B cell (primary cell): ENCODE data around the gene PSMG4. TPM values are rescaled to one million over a fixed set of nuclear protein-coding genes. Genes with fewer than 3 reads are reported as not detected.
A peak's percentile ranks its signal among the peaks of the same experiment; 100 is the strongest.

Experiments
- ATAC-seq: fragments of 200-7000 bp; cut with Tn5 transposase; one replicate; pipeline ENCODE4 v1.10.0; 2021; ENCODE audit warnings: low read depth, mild to moderate bottlenecking, moderate number of reproducible peaks, moderate library complexity
- CTCF ChIA-PET: fragments of 350-600 bp; sonication (Branson Sonifier 250); formaldehyde crosslinking; loops from one replicate; lab custom pipeline; 2021; ENCODE audit warnings: antibody characterized with exemption, inconsistent platforms; lab: Charles Lee
- POLR2A ChIA-PET: fragments of 350-600 bp; sonication (Branson Sonifier 250); formaldehyde crosslinking; loops from one replicate; lab custom pipeline; 2021; ENCODE audit warnings: antibody characterized with exemption; lab: Charles Lee
- DNase-seq: peaks from one replicate; pipeline ENCODE4 v3.0.0; 2013
- H2AFZ ChIP-seq: 2 replicates; pipeline ENCODE4 v1.6.1; 2012; ENCODE audit warnings: mild to moderate bottlenecking, low read depth, low read length; ENCODE audit not compliant: insufficient read depth, poor library complexity, severe bottlenecking
- H3K27ac ChIP-seq, 2 donors: 1 replicate in 1 of 2; 2 replicates in 1 of 2; pipeline ENCODE4 v1.5.1; 2012 to 2013; ENCODE audit warnings: low read length in 2 of 2, mild to moderate bottlenecking in 2 of 2, moderate library complexity in 1 of 2
- H3K27me3 ChIP-seq, 4 experiments: fragments of 200-600 bp in 1 of 4; sonication (generic) in 1 of 4; replicated peaks in 1 of 4; 1 replicate in 2 of 4; 2 replicates in 2 of 4; pipeline versions ENCODE4 v1.6.1 to v1.7.0; 2013 to 2016; ENCODE audit warnings: low read length in 3 of 4, mild to moderate bottlenecking in 2 of 4, mixed read lengths in 1 of 4, moderate library complexity in 1 of 4; ENCODE audit not compliant: insufficient read depth in 4 of 4, control insufficient read depth in 3 of 4; ENCODE audit errors: control extremely low read depth in 1 of 4
- H3K36me3 ChIP-seq, 2 experiments: replicated peaks in 1 of 2; 1 replicate in 1 of 2; 2 replicates in 1 of 2; pipeline versions ENCODE4 v1.6.1 to v1.7.1; 2013; ENCODE audit warnings: low read length in 1 of 2; ENCODE audit not compliant: insufficient read depth in 2 of 2, control insufficient read depth in 1 of 2; ENCODE audit errors: control extremely low read depth in 1 of 2, extremely low read depth in 1 of 2
- H3K4me1 ChIP-seq, 2 donors: fragments of 200-600 bp in 1 of 2; sonication (generic) in 1 of 2; 1 replicate in 1 of 2; 2 replicates in 1 of 2; pipeline versions ENCODE4 v1.5.1 to v1.6.1; 2013 to 2017; ENCODE audit warnings: low read length in 2 of 2; ENCODE audit not compliant: control insufficient read depth in 2 of 2, insufficient read depth in 2 of 2
- H3K4me2 ChIP-seq: replicated peaks from 2 replicates; pipeline ENCODE3; 2012; ENCODE audit warnings: mild to moderate bottlenecking, low read depth, low read length; ENCODE audit not compliant: poor library complexity, severe bottlenecking
- H3K4me3 ChIP-seq, 5 experiments: fragments of 200-600 bp in 1 of 5; sonication (generic) in 1 of 5; 1 replicate in 3 of 5; 2 replicates in 2 of 5; pipeline versions ENCODE4 v1.5.1 to v1.7.0; 2011 to 2016; ENCODE audit warnings: low read length in 4 of 5, mild to moderate bottlenecking in 4 of 5, low read depth in 2 of 5, control low read depth in 1 of 5, moderate library complexity in 1 of 5; ENCODE audit not compliant: insufficient read depth in 1 of 5; ENCODE audit errors: control extremely low read depth in 1 of 5, extremely low read depth in 1 of 5
- H3K79me2 ChIP-seq: fragments of 200-600 bp; sonication (generic); one replicate; pipeline ENCODE4 v1.6.0; 2016; ENCODE audit warnings: low read length; ENCODE audit not compliant: control insufficient read depth, insufficient read depth
- H3K9ac ChIP-seq: fragments of 200-600 bp; sonication (generic); 2 replicates; pipeline ENCODE4 v1.6.1; 2017; ENCODE audit warnings: mild to moderate bottlenecking, low read length, moderate library complexity
- H3K9me3 ChIP-seq, 3 donors: one replicate each; pipeline versions ENCODE4 v1.6.1 to v1.7.1; 2013; ENCODE audit warnings: low read length in 2 of 3; ENCODE audit not compliant: control insufficient read depth in 2 of 3, insufficient read depth in 1 of 3; ENCODE audit errors: control extremely low read depth in 1 of 3
- H4K20me1 ChIP-seq: 2 replicates; pipeline ENCODE4 v1.6.0; 2012; ENCODE audit warnings: mild to moderate bottlenecking, low read length; ENCODE audit not compliant: insufficient read depth, control insufficient read depth, poor library complexity, severe bottlenecking
- H3K27ac Mint-ChIP-seq: one replicate; pipeline ENCODE4 v1.8.0; 2021; ENCODE audit warnings: mixed read lengths
- H3K27me3 Mint-ChIP-seq: one replicate; pipeline ENCODE4 v1.8.0; 2021; ENCODE audit warnings: mixed read lengths
- H3K4me1 Mint-ChIP-seq: one replicate; pipeline ENCODE4 v1.8.0; 2021; ENCODE audit warnings: mixed read lengths
- H3K4me3 Mint-ChIP-seq: one replicate; pipeline ENCODE4 v1.8.0; 2021; ENCODE audit warnings: mixed read lengths
- H3K9me3 Mint-ChIP-seq: one replicate; pipeline ENCODE4 v1.8.0; 2022; ENCODE audit warnings: mixed read lengths; ENCODE audit not compliant: insufficient read depth
- EZH2 ChIP-seq: IDR thresholded peaks from 2 replicates; pipeline ENCODE4 v1.6.1; 2012; ENCODE audit warnings: borderline replicate concordance, low read depth, mild to moderate bottlenecking, moderate library complexity, low read length; ENCODE audit not compliant: insufficient read depth, poor library complexity, severe bottlenecking
- WGBS: methylation state at CpG from one replicate; pipeline ENCODE4 v1.1.5; 2013; ENCODE audit warnings: missing lambda C conversion rate; ENCODE audit not compliant: insufficient coverage; 5-methylcytosine and 5-hydroxymethylcytosine counted together
- intact Hi-C: fragments of 100-400 bp; cut with micrococcal nuclease; formaldehyde crosslinking; loops from one replicate; pipeline ENCODE4 v1.10.0; 2022
- polyA minus RNA-seq: library from RNA; depleted of rRNA, polyadenylated mRNA; stranded (reverse); fragments of >200 nt; gene quantifications from 2 replicates; pipeline ENCODE4 v1.2.3, GENCODE V29; 2012
- polyA plus RNA-seq: library from polyadenylated mRNA; depleted of rRNA; stranded (reverse); fragments of >200 nt; gene quantifications from 2 replicates; pipeline ENCODE4 v1.2.3, GENCODE V29; 2012
- total RNA-seq, 2 donors: library from RNA; stranded (reverse); fragments of 120-200 nt in 1 of 2; gene quantifications; 1 replicate in 1 of 2; 2 replicates in 1 of 2; pipeline versions ENCODE4 v1.2.3 to v1.2.4, GENCODE V29; 2013 to 2022
- TF ChIP-seq, protein P1 (sequence below): fragments of 200-600 bp; IDR thresholded peaks from one replicate; pipeline ENCODE4 v1.8.0; 2022; ENCODE audit warnings: antibody characterized with exemption, mild to moderate bottlenecking

The PSMG4 gene, protein sequence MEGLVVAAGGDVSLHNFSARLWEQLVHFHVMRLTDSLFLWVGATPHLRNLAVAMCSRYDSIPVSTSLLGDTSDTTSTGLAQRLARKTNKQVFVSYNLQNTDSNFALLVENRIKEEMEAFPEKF
- total RNA-seq: 31.8 and 31.9 TPM in 2 replicates
- 24.3 TPM for total RNA-seq (2013)
- polyA plus RNA-seq: 29.6 and 42.4 TPM in 2 replicates
- 32.3 and 50.4 TPM in 2 replicates for polyA minus RNA-seq

DNA sequence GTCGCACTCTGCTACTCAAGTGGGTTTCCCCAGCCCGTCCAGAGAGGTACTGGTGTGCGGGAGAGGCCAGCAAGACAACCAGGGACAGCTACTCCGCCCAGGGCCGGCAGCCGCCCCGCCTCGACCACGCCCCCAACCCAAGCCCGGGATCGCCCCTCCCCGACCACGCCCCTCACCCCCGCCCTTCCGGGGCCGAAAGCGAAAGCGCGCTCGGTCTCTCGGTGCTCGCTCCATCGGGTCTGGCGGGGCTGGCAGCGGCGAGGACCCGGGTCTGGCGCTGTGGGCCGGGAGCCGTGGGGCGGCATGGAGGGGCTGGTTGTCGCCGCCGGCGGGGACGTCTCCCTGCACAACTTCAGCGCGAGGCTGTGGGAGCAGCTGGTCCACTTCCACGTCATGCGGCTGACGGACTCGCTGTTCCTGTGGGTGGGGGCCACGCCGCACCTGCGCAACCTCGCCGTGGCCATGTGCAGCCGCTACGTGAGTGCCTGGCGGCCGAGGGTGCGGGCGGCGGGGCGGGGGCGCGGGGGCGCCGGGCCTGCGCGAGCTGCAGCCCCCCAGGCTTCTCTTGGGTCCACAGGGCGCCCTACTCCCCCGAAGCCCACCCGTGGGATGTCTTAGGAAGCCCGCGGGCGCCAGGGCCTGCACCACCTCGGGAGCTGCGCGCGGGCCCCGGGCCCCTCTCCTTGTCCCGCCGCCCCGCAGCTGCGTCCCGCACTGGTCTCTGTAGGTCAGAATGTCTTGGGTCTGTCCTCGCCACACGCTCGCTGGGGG is at the start of gene PSMG4:
PSMG4 (plus strand) TSS at position 228 of the 771 bp plus-strand sequence; CDS start at position 304, 76 bp downstream.
- ATAC-seq: peak; percentile 92
- Histone ChIP-seq H3K27me3 (no peaks in the 10 kb centered on the region), H3K4me2 (peak within 1 kb of the TSS; percentile 88), H2AFZ (peak within 1 kb of the TSS; percentile 93), H3K9me3 (peaks cover 0 to under 1% (median 0%) of the 10 kb centered on the region in 3 donors), H3K4me3 (peak within 1 kb of the TSS; percentile 65 to 86 (median 78)), H3K27ac (peak within 1 kb of the TSS; percentile 12 to 65), H3K36me3 (peaks cover 0 to 11% of the 10 kb centered on the region in 2 experiments), H3K9ac (peak within 1 kb of the TSS; percentile 82), H3K79me2 (peaks cover 48% of the 10 kb centered on the region), H3K4me1 (peaks cover 20 to 34% of the 10 kb centered on the region in 2 donors), H4K20me1 (peaks cover 44% of the 10 kb centered on the region)
- ChIA-PET CTCF (interaction anchor here (1.5 to 3.3 kb wide), 3 partner anchors 8 to 139 kb away, joined by 4 to 21 read pairs (median 5); no protein-coding TSS in a partner anchor), POLR2A (interaction anchor here (0.8 to 1.6 kb wide), 4 partner anchors 97 to 762 kb away, joined by 3 to 5 read pairs (median 4); partner anchors contain the start of gene BPHL)
- Mint-ChIP-seq H3K9me3 (no peaks in the 10 kb centered on the region), H3K4me1 (peaks cover 35% of the 10 kb centered on the region), H3K27ac (peak within 1 kb of the TSS; percentile 91), H3K4me3 (peak within 1 kb of the TSS; percentile 97), H3K27me3 (peaks cover 3% of the 10 kb centered on the region)
- intact Hi-C loops: loop anchor here (1.0 to 10.0 kb wide), 10 partner anchors 97 to 1012 kb away; partner anchors contain the start of genes BPHL, ECI2, GMDS and RIPK1
- TF ChIP-seq, protein P1, sequence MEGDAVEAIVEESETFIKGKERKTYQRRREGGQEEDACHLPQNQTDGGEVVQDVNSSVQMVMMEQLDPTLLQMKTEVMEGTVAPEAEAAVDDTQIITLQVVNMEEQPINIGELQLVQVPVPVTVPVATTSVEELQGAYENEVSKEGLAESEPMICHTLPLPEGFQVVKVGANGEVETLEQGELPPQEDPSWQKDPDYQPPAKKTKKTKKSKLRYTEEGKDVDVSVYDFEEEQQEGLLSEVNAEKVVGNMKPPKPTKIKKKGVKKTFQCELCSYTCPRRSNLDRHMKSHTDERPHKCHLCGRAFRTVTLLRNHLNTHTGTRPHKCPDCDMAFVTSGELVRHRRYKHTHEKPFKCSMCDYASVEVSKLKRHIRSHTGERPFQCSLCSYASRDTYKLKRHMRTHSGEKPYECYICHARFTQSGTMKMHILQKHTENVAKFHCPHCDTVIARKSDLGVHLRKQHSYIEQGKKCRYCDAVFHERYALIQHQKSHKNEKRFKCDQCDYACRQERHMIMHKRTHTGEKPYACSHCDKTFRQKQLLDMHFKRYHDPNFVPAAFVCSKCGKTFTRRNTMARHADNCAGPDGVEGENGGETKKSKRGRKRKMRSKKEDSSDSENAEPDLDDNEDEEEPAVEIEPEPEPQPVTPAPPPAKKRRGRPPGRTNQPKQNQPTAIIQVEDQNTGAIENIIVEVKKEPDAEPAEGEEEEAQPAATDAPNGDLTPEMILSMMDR: no peak
- no peak for TF ChIP-seq EZH2
- DNase-seq: peak; percentile 92
- under 1% methylated on average over 80 of the region's 80 CpGs for WGBS
